Stomach smooth muscle (tissue), 2 donors: Measurements from ENCODE around the gene KRT32.

Experiments used
- H3K27ac ChIP-seq: one replicate; pipeline ENCODE4 v1.7.0; 2013; ENCODE audit warnings: mild to moderate bottlenecking, low read length, inconsistent platforms
- H3K27me3 ChIP-seq, 2 donors: one replicate each; pipeline ENCODE4 v1.7.0; 2013; ENCODE audit warnings: low read length in 2 of 2; ENCODE audit not compliant: insufficient read depth in 2 of 2, control insufficient read depth in 1 of 2
- H3K36me3 ChIP-seq, 2 donors: one replicate each; pipeline ENCODE4 v1.7.0; 2013; ENCODE audit warnings: low read length in 2 of 2; ENCODE audit not compliant: control insufficient read depth in 2 of 2, insufficient read depth in 2 of 2
- H3K4me1 ChIP-seq: one replicate; pipeline ENCODE4 v1.7.0; 2013; ENCODE audit warnings: low read length; ENCODE audit not compliant: control insufficient read depth, insufficient read depth
- H3K4me3 ChIP-seq, 2 donors: one replicate each; pipeline ENCODE4 v1.7.0; 2013; ENCODE audit warnings: low read length in 2 of 2
- H3K9ac ChIP-seq, 2 donors: one replicate each; pipeline ENCODE4 v1.7.0; 2013; ENCODE audit warnings: low read length in 2 of 2, mild to moderate bottlenecking in 1 of 2
- H3K9me3 ChIP-seq, 2 donors: one replicate each; pipeline ENCODE4 v1.7.0; 2013; ENCODE audit warnings: low read length in 2 of 2; ENCODE audit not compliant: control insufficient read depth in 2 of 2
- donor health status: healthy.
- donor health status: Pancreatic carcinoma.

The KRT32 gene

GRCh38 chr17:41480581-41480980 lies 13.4 kb upstream of the KRT32 start:
- Histone ChIP-seq H3K27ac (no peak overlapping the region), H3K4me1 (no peaks in the 10 kb centered on the region), H3K9ac (no peak overlapping the region), H3K4me3 (no peak overlapping the region), H3K36me3 (no peaks in the 10 kb centered on the region), H3K9me3 (no peaks in the 10 kb centered on the region), H3K27me3 (no peaks in the 10 kb centered on the region)

DNA sequence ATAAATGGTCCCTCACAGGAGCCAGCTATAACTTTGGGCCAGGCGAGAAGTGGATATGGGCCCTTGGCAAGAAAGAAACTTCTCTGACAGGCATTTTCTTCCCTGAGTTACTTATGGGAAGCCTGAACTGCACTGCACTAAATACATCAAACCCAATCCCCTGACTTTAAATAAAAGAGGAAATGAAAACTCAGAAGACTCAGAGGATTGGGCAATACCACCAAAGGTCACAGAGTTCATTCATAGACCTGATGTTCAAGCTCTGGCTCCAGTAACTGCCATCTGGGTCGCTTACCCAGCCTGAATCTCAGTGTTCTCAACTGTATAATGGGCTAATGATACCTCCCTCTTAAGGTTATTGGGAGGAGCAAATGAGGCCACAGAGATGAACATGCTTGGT lies 12.9 kb upstream of the KRT32 start:
- no peaks in the 10 kb centered on the region for H3K9me3 ChIP-seq
- H3K4me3 ChIP-seq: no peak overlapping the region
- H3K4me1 ChIP-seq: no peaks in the 10 kb centered on the region
- no peaks in the 10 kb centered on the region for H3K36me3 ChIP-seq
- H3K27me3 ChIP-seq: no peaks in the 10 kb centered on the region
- no peak overlapping the region for H3K27ac ChIP-seq
- no peak overlapping the region for H3K9ac ChIP-seq

- no peak overlapping the region for H3K9ac ChIP-seq
- H3K4me1 ChIP-seq: no peaks in the 10 kb centered on the region
- no peaks in the 10 kb centered on the region for H3K36me3 ChIP-seq
- H3K27me3 ChIP-seq: no peaks in the 10 kb centered on the region
- no peak overlapping the region for H3K4me3 ChIP-seq
- no peaks in the 10 kb centered on the region for H3K9me3 ChIP-seq
- no peak overlapping the region for H3K27ac ChIP-seq
These were observed 11.1 kb upstream of the KRT32 start for GRCh38 chr17:41478237-41478636.

- no peak overlapping the region for H3K9ac ChIP-seq
- no peak overlapping the region for H3K27ac ChIP-seq
- no peaks in the 10 kb centered on the region for H3K4me1 ChIP-seq
- H3K4me3 ChIP-seq: no peak overlapping the region
- no peaks in the 10 kb centered on the region for H3K27me3 ChIP-seq
- no peaks in the 10 kb centered on the region for H3K36me3 ChIP-seq
- H3K9me3 ChIP-seq: no peaks in the 10 kb centered on the region
These were observed 10.0 kb upstream of the KRT32 start for GRCh38 chr17:41476866-41477815.

GRCh38 chr17:41475421-41475820 lies 8.2 kb upstream of the KRT32 start:
- Histone ChIP-seq H3K27ac (no peak overlapping the region), H3K27me3 (no peaks in the 10 kb centered on the region), H3K36me3 (no peaks in the 10 kb centered on the region), H3K4me3 (no peak overlapping the region), H3K9me3 (peaks cover 0 to 5% of the 10 kb centered on the region in 2 donors), H3K9ac (no peak overlapping the region), H3K4me1 (no peaks in the 10 kb centered on the region)

DNA sequence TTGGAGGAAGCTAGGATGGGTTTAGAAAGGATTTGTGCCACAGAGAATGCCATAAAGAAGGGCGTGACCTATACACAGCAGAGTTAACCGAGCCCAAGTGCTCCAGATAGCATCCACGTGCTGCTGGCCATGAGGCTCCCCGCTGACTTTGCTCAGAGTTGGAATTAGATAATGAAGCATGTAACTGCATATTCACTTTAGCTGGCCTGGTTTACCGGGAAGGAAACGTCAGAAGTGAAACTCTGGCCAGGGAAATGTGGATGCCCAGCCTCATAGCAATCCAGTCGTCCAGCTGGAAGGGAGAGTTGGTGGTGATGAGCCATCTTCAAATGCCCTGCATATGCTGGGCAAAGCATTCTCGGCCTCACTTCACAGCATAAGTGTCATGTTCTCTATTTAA lies 7.7 kb upstream of the KRT32 start:
- H3K27ac ChIP-seq: no peak overlapping the region
- no peaks in the 10 kb centered on the region for H3K27me3 ChIP-seq
- no peak overlapping the region for H3K4me3 ChIP-seq
- no peaks in the 10 kb centered on the region for H3K36me3 ChIP-seq
- H3K9me3 ChIP-seq: peaks cover 0 to 5% of the 10 kb centered on the region in 2 donors
- no peak overlapping the region for H3K9ac ChIP-seq
- H3K4me1 ChIP-seq: no peaks in the 10 kb centered on the region

DNA sequence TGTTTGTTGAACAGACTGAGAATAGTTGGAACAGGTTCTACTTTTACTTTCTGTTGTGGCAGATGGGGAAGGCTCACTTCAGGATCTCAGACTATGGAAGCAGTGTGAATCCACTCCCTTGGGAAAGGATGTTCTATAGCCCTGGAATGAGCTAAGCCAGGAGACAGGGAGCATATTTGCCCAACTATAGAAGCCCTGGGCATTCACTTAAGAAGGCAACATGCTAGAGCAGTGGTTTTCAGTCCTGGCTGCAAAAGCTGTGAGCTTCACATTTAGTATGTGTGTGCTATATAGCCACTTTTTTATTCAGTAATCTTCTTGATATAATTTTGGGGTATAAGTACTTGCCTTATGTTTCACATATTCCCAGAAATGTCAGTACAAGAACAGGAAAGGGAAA lies 1.2 kb upstream of the KRT32 start:
- peaks cover 3% of the 10 kb centered on the region for H3K4me1 ChIP-seq
- H3K27ac ChIP-seq: no peak overlapping the region
- no peak overlapping the region for H3K9ac ChIP-seq
- H3K36me3 ChIP-seq: no peaks in the 10 kb centered on the region
- H3K4me3 ChIP-seq: no peak overlapping the region
- H3K9me3 ChIP-seq: peaks cover 0 to 5% of the 10 kb centered on the region in 2 donors
- no peaks in the 10 kb centered on the region for H3K27me3 ChIP-seq

- Histone ChIP-seq H3K4me1 (peaks cover 3% of the 10 kb centered on the region), H3K36me3 (no peaks in the 10 kb centered on the region), H3K9me3 (peaks cover 0 to 5% of the 10 kb centered on the region in 2 donors), H3K4me3 (no peak overlapping the region), H3K27me3 (no peaks in the 10 kb centered on the region), H3K27ac (no peak overlapping the region), H3K9ac (no peak overlapping the region)
These were observed 375 bp upstream of the KRT32 start for GRCh38 chr17:41467561-41467960.

DNA sequence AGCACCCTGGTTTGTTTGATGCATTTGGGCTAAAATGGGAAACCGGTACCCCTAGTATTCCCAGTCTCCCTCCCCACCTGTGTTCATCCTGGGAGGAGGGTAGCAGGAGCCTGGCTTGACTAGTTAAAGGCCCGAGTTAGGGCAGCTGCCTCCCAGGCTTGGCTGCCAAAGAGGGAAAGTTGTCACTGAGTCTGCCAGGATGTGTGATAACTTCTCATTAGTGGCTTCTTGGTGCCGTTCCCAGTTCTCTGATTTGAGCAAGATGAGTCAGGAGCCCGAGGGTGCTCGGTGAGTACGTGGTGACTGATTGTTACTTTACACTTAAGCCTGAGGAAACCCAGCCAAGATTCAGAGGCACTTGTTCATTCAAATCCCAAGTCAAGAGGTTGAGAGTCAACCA lies 2.5 kb downstream of the KRT32 start:
- H3K27ac ChIP-seq: no peak overlapping the region
- H3K9me3 ChIP-seq: no peaks in the 10 kb centered on the region
- H3K4me1 ChIP-seq: peaks cover 3% of the 10 kb centered on the region

DNA sequence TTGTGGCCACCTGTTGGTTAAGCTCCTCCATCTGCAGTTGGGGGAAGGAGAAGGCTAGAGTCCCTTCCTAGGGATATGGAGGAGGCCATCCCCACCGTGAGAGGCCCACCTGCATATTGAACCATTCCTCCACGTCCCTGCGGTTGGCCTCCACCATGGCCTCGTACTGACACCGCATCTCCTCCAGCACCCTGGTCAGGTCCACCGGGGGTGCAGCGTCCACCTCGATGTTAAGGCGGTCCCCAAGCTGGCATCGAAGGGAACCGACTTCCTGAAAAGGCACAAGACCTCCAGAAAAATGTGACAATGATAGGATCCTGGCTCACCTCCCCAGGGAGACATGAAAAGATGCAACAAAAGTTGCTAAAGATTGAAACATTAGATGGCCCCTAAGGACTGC lies 3.0 kb downstream of the KRT32 start:
- Histone ChIP-seq H3K9me3 (no peaks in the 10 kb centered on the region), H3K27me3 (no peaks in the 10 kb centered on the region), H3K27ac (no peak overlapping the region), H3K36me3 (no peaks in the 10 kb centered on the region), H3K9ac (no peak overlapping the region), H3K4me1 (peaks cover 3% of the 10 kb centered on the region), H3K4me3 (no peak overlapping the region)

More for the DNA sequence above, 2.5 kb downstream of the KRT32 start:
- Histone ChIP-seq H3K9ac (no peak overlapping the region), H3K27me3 (no peaks in the 10 kb centered on the region), H3K36me3 (no peaks in the 10 kb centered on the region), H3K4me3 (no peak overlapping the region)

DNA sequence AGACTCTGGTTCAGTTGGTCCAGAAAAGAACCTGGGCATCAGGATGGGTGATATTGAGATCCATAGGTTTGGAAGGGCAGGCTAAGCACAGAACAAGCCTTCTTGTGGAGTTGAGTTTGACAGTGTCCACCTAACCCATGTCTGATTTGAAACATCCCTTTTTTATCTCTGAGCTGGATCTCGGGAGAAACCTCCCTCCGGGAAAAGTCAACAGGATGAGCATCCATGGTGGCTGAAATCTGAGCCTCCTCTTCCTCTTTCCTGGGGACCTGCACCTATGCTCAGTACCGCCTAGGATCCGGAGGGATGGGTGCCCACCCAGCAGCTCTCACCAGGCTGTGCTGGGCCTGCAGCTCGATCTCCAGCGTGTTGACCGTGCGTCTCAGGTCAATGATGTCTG lies 3.4 kb downstream of the KRT32 start:
- Histone ChIP-seq H3K36me3 (no peaks in the 10 kb centered on the region), H3K9me3 (no peaks in the 10 kb centered on the region), H3K27me3 (no peaks in the 10 kb centered on the region), H3K9ac (no peak overlapping the region), H3K4me1 (peaks cover 3% of the 10 kb centered on the region), H3K4me3 (no peak overlapping the region), H3K27ac (no peak overlapping the region)
